Measurements from ENCODE around the gene CZIB.

Gene CZIB

DNA sequence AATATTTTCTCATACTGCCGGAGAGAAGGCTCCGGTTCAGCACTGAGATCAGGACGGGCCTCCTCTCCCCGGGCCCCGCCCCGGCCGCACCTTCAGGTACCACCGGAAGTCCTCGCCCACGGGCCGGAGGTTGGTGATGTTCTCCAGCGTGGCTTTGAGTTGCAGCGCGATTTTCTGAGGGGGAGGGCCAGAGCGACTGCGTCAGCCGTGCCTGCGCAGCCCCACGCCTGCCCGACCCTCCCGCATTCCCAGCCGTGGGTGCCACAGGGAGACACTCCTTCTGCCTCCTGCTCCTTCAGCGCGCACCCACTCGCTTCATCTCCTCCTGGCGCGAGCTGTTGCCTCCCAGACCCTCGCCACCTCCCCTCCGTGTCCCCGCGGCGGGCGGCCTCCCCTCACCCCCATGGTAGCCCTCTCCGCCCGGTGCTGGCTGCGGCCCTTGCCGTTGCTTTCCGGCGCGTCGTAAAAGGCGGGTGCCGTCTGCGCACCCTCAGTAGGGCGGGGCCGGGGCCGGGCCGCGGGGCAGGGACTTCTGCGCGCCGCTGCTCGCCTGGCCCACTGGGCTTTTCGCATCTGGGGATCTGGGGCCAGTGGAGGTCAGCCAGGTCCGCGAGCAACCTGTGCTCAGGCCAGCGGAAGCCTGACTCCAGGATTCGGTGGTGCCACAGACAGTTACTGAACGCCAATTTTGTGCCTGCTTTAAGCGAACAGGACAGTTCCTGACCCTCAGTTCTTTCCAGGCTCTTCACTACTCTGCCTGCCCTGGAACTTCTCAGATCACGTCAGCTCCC, at the start of gene CZIB:
Gene CZIB, minus strand, starts transcription at position 464 of the 791 bp plus-strand sequence. Its CDS starts 59 bp downstream, at position 405.
- DNase-seq: peak; percentile 84

DNA sequence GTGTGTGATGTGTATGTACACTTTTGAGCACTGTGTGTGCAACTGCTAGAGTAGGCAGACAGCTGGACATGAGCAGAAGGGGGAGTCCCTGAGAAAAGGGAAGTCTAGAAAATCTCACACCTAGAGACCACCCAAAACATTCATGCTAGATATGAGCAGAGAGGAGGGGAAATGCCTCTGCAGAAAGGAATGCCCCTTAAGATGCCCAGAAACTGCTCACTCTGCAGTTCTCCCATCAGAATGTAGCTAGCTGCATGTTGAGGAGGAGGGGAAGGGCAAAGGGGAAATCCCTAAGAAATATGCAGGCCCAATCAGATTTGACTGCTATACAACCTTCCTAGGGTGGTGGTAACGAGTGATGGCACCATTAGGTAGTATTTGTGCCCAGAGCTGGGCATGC, 49.7 kb upstream of the CZIB start:
- DNase-seq: no peak

DNA sequence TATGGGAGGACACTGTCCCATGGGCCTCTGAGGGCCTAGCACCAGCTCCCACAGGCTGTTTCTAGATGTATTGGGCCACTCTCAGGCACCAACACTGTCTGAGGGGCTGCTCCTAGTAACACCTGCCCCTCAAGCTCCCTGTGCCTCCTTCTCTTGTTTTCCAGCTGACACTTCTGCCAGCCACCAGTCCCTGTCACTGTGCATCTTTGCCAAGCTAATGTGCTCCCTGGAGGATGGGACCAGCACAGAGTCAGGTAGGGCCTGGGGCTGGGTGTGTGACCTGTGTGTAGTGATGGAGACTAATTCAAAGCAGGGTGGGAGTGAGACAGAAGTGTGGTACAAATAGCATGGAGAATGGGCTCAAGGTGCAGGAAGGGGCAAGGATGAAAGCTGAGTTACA, 47.3 kb upstream of the CZIB start:
- DNase-seq: no peak

DNA sequence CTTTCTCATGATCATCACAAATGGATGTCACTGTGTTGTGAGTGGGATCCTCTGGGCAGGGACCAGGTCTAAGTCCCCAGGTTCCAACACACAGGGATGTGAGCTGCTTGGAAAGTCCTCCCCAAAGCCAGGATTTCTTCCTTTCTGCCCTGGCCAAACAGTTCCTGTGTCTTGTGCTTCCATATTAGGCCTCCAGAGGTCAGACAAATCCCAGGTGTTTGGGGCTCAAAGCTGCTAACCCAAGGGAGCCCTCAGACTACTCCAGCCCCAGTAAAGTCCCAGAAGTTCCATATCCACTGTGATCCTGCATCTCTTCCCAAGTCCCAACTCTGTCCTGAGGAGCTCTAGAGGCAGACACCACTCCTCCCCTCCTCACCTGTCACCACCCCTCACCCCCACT, 45.6 kb upstream of the CZIB start:
- no peak for DNase-seq

DNA sequence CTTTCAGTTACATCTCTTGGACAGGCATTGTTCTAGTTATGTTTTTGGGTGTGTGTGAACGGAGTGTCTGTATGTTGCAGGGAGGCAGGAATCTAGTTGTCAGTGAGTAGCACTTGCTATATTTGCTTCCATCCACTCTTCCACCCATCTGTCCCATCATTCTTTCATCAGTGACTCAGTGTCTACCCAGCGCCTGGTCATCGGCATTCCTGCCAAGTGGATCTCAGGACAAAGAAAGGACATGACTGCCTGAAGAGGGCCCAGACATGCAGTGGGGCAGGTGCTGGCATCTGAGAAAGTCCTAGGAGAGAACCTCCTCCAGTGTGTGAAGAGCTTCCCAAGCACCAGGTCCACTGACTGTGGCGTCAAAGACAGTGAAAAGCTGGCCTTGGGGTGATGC, 45.1 kb upstream of the CZIB start:
- DNase-seq: no peak

DNA sequence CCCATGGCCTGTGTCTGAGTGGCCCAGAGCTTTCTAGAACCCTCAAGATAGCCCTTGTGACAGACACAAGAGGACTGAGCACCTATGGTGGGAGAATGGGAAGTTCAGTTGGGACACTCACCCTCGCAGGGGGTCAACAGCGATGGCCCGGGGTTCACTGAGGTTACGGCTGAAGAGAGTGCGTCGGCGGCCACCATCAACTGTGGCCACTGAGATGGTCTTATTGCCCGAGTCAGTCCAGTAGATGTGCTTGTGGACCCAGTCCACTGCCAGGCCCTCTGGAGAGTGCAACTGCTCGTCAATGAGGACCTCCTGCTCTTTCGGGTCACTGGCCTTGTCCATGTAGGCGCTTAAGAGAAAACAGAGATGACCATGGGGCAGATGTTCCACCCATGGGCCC, 43.6 kb upstream of the CZIB start:
- DNase-seq: no peak

DNA sequence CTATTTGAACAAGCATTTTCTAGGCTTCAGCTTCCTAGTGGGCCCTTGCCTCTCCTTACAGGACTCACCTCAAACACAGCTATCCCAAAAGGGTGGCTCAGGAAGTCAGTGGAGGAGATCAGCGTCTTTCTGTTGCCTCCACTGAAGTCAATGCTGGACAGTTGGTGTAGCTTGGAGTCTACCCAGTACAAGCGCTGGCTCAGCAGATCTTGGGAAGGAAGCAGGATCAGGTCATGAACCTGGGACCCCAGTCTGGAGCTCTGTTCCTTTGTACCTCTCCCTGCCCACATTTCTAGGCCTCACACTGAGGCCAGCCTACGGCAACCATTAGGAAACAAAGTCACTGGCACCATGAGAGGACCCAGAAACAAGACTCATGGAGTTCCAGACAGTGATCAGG, 41.6 kb upstream of the CZIB start:
- DNase-seq: no peak

DNA sequence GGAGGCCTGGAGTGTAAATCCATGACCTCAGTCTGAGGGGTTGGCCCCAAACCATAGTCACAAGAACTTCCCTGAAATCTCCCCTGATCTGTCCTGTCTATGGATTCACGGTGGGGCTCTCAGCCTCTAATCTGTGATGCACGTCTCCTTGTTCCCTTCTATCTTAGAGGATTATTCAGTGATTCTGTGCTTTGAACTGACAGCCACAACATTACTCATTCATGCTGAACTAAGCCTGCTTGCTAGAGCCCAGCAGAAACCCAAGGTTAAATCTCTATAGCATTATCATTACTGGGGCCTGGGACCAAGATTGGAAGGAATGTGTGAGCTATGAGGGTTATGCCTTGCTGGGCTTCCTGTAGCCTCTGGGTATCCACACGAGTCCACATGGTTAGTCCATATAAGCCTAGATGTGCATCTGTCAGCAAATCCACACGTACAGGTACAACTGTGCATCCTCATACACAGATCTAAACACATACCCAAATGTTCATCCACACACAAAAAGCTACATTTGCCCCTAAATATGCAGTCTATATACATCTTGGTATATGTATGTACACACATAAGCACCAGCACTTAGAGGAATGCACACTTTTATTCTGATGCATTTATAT, 40.3 kb upstream of the CZIB start:
- DNase-seq: no peak

DNA sequence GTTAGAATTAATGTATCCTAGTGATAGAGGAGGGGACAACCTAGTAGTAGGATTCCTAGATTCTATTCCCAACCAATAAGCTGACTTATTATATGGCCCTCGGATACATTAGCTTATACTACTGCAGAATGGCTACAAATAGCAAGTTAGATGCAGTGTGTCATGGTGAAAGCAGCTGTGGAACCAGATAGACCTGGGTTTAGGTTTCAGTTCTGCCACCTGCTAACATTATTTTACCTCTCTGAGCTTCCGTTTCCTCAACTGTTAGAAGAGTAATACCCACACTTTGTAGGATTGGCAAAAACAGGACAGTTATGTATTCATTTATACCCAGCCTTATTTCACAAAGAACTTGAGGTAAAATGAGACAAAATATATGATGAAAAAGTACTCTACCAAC, 39.5 kb upstream of the CZIB start:
- DNase-seq: no peak

DNA sequence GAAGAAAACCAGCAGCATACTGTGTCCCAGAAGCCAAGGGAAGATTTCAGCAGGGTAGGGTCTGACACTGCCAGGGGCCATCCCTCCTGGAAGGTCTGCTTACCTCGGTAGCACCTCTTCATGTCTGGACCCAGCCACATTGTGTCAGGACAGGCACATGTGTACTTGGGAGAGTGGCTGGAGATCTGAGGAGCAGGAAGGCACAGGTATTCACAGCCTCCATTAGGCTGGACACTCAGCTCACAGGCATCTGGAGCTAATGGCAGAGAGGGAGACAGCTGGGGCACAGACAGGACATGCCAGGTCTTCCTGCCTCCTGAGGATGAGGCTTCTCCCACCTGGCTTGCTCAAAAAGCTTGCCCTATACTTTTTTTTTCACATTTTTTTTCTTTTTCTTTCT, 37.8 kb upstream of the CZIB start:
- no peak for DNase-seq

DNA sequence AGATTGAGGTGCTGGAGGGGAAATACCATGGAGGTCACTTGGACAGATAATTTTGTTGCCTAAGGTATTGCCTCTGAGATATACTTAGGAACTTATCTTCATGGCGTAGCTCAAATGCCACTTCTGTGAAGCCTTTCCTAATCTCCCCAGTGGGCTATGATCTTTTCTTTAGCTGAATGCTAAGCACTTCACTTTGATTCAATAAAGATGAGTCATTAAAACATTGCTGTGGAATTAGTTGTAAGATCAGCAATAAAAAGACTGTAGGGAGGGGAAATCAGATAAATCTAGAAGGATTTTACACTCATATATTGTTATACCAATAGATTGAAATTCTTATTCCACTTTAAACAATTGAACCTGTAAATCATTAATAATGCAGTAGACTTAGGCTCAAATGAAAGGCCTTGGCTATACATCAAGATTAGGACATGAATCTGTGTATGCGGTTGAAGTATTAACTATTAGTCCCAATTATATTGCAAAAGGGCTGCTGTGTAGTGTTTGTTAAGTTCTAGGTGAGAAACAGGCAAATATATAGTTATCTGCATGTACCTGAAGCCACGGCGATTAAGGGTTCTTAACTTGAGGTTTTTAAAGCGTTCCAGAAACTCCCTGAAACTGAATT, 37.1 kb upstream of the CZIB start:
- DNase-seq: no peak

DNA sequence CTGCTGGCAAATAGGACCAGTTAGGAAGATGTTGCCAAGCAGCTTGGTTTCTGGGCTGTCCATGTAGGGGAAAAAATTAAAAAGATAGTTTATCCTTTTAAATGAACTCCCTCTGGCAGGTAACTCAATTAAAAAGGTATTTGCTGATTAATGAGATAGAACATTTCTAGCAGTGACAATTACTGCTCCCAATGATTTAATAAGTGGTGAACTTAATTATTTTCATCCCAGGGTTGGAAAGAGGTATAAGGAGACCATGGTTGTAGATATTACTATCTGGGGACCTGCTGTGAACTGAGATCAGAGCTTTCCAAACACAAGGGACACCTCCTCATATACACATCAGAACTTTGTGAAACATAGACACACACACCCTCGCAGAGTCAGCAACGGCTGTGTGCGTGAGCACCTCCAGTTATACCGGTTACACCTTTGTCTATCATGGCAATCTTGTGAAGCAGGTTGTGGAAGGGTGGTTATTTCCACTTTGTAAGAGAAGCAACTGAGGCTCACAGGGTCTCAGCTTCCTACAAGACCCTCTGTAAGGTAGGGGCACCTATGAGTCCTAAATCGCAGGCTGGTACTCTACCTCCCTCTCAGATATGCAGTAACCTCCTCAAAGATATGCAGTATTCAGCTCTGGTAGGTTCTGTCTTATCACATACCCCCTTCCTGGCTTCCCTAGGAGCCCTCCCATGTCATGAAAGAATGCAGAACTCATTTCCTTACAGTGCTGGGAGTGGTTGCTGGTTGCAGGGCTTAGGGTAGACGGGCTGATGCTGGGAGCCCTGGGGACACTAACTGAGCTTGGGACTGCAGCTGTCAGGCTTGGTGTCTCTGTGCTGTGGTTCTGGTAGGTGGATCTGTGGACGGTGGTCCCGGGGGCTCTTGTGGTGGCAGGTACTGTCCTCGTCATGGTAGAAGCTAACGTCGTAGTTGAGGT, 36.3 kb upstream of the CZIB start:
- DNase-seq: no peak

DNA sequence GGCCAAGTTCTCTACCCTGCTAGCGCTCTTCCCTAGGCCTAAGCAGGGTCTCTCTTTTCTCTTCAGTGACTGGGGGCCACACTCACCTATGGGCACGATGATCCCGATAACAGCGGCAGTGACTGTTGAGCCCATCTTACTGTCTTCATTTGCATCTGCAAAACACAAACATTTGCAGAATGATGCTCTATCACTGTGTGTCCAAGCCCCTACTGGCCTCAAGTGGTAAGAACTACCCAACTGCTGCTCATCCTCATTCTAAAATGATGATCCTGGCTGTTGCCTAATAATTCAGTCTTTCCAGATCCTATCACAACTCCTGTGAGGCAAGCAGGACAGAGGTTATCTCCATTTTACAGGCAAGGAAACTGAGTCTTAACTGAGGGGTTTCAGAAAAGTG, 34.6 kb upstream of the CZIB start:
- DNase-seq: no peak

DNA sequence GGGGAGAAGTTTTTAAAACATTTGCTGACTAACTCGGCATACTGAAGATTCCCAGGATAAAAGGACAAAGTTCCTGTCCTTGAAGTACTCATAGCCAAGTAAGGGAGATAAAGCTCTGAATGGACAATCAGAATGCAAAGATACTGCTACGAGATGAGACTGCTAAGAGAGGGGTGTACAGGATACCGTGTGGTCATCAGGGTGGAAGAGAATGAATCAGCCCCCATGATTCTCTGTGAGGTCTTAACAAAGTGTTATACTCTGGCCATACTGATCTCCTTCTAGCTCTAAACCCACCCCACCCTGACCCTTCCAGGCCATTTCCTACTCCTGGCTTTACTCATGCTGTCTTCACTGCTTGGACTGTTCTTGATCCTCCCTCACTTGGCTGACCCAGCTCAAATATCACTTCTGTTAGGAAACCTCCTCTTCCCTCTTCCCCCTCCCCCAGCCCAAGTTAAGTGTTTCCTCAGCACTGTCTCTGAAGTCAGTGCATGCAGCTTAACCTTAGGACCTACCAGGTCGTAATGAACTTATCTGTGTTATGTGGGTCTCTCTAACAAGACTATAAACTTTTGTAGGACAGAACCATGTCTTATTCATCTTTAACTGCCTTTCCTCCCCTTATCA, 33.7 kb upstream of the CZIB start:
- no peak for DNase-seq

DNA sequence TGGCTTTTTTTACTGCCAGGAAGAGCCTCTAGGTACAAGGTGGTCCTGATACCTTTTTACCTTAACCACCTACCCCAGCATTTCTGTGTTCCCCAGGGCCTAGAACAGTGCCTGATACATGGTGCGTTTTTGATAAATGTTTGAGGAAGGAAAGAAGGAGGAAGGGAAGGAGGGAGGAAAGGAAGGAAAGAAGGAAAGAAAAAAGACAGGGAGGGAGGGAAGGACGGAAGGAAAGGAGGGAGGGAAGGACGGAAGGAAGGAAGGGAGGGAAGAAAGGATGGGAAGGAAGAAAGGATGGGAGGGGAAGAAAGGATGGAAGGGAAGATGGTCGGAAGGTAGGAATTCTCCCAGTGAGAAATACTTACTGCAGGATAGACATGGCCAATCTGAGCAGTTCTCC, 29.9 kb upstream of the CZIB start:
- DNase-seq: no peak

DNA sequence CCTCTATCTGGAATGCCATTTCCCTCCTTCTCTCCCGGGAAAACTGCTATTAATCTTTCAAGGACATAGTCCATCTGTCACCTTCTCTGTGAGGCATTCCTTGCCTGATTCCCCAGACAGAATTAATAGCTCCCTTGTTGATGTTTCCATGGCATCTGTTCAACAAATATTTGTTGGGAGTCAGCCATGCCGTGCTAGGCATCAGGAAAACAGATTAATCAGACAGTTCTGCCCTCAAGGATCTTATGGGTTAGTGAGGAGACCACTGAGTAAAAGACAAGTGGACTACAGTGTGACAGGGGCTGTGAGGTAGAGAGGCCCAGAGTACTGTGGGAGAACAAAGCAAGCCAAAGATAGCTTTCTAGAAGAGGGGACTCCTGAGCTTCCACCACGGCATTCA, 29.3 kb upstream of the CZIB start:
- DNase-seq: no peak

DNA sequence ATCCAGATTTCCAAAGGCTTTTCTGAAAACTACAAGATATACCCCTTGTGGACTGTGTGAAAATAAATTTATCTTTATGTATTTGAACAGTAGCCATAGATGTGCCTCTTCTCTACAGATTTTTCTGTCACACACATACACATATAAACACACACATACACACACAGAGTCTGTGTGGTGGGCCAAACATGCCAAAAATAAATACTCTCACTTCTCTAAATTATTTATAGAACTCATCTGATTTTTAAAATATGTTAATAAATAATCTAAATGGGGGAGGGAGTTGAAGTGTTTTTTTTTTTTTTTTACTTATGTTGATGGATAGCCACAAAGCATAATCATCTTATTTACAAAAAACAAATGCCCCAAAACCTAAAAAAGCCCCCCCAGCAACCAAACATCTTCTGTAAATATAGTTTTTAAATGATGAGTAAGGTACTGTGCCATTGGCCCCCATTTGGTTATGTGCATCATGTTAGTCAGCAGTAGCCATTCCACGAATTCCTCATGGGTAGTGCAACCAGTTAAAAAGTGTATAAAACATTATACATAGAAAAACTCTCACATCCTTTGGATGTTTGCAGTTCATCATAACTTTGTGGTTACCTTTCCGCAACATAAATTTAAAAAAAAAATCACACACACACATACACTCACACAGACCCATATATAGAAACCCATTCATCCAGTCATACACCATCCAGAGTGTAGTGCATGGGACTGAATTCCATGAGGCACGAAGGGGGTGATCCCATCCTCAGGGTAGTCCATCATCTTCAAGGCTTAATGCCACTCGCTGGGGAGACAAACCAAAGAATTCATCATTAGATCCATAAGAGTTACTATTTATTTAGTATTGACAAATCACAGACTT, 26.1 kb upstream of the CZIB start:
- no peak for DNase-seq

DNA sequence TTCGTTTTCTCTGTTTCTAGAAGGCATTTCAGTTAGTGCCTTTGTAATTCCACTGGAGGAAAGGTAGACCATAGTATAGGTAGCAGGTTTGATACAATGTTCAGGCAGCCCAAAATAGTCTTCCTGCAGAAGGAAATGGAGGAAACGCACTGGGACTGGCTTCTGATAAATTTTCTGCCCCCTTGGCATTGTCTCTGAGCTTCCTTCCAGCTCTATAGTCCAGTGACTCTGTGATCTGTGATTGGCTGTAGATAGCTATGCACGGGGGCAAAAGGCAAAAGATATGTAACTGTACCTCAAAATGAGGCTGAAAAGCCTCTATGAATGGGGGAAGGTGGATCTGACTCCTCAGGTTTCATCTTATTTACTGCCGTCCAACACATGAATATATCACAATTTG, 23.7 kb upstream of the CZIB start:
- DNase-seq: no peak

DNA sequence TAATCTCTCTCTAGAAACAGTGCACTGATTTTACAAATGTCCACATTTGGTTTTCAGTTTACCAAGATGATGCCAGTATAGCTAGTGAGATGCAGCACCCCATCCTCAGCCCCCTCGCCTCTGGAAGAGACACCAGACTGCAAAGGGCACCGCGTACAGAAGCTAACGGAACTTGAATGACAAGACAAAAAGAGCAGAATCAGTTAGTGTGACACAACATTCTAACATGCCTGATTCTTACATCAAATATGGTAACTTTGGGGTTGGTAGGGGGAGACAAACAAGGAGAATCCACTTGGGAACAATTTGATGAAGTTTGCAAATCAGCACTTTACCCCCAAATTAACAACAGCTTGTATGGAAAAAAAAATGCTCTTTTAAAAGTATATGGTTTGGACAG, 21.9 kb upstream of the CZIB start:
- no peak for DNase-seq

DNA sequence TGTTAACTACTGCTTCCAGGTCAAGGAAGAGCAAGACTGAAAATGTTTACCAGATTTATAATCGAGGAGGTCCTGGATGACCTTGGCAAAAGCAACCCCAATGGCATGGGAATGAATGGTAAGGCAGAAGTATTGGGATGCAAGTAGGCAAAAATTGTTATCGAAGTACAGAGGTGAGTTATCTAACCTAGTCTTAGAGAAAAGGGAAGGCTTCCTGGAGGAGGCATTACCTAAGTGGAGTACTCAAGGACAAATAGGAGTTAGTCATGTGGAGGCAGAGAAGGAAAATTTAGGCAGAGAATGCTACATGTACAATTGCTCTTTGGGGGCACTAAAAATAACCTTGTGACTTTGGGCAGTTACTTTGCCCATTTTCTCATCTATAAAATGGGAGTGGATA, 21.4 kb upstream of the CZIB start:
- DNase-seq: no peak

Measured in NCI-H748 treated with DMSO at 0.1 percent for 48 hours (cell line).